Measurements from ENCODE around the gene IGFBP6.

DNA sequence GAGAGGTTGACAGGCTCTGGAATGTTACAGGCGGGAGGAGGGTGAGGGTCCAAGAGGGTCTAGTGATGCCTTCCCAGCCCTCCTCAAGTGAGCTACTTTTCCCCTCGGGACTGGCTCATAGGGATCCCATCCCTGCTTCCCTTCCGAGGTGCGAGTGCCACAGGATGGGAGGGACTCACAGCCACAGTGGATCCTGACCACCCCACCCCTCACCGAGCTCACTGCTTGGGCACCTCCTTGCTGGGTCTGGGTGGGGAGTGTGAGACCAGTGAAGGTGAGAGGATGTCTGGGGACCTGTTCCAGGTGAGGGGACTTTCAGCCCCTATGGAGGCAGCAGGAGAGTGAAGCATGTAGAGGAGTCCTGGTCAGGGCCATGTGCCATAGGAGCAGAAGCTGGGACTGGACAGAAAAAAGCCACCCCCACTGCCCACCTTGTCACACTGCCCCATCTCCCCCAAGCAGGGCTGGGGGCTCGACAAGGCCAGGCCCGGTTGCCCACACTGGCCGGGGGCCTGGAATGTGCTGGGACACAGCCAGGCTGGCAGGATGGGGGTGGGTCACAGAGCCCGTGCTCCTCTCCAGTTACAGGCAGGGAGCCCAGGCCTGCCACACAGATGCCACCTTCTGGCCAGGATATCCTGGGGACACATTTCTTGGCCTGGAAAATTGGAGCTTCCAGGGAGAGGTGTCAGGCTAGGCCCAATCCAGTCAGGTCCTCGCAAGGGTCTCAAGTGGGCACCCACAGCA is 49.3 kb upstream of the IGFBP6 start:
- TF ChIP-seq, protein P1, sequence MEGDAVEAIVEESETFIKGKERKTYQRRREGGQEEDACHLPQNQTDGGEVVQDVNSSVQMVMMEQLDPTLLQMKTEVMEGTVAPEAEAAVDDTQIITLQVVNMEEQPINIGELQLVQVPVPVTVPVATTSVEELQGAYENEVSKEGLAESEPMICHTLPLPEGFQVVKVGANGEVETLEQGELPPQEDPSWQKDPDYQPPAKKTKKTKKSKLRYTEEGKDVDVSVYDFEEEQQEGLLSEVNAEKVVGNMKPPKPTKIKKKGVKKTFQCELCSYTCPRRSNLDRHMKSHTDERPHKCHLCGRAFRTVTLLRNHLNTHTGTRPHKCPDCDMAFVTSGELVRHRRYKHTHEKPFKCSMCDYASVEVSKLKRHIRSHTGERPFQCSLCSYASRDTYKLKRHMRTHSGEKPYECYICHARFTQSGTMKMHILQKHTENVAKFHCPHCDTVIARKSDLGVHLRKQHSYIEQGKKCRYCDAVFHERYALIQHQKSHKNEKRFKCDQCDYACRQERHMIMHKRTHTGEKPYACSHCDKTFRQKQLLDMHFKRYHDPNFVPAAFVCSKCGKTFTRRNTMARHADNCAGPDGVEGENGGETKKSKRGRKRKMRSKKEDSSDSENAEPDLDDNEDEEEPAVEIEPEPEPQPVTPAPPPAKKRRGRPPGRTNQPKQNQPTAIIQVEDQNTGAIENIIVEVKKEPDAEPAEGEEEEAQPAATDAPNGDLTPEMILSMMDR (IDR thresholded peaks at IDR 0.05): no peak
- TF ChIP-seq FOXJ3 (CRISPR knock-in tag; IDR thresholded peaks at IDR 0.05; ENCODE audit: borderline replicate concordance) (no peak), MXD4 (CRISPR knock-in tag; IDR thresholded peaks at IDR 0.05; ENCODE audit: borderline replicate concordance) (no peak), CREB1 (CRISPR knock-in tag; IDR thresholded peaks at IDR 0.05) (no peak)
- TF ChIP-seq, protein P2, sequence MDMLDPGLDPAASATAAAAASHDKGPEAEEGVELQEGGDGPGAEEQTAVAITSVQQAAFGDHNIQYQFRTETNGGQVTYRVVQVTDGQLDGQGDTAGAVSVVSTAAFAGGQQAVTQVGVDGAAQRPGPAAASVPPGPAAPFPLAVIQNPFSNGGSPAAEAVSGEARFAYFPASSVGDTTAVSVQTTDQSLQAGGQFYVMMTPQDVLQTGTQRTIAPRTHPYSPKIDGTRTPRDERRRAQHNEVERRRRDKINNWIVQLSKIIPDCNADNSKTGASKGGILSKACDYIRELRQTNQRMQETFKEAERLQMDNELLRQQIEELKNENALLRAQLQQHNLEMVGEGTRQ (CRISPR knock-in tag; IDR thresholded peaks at IDR 0.05): no peak
- TF ChIP-seq, protein P3, sequence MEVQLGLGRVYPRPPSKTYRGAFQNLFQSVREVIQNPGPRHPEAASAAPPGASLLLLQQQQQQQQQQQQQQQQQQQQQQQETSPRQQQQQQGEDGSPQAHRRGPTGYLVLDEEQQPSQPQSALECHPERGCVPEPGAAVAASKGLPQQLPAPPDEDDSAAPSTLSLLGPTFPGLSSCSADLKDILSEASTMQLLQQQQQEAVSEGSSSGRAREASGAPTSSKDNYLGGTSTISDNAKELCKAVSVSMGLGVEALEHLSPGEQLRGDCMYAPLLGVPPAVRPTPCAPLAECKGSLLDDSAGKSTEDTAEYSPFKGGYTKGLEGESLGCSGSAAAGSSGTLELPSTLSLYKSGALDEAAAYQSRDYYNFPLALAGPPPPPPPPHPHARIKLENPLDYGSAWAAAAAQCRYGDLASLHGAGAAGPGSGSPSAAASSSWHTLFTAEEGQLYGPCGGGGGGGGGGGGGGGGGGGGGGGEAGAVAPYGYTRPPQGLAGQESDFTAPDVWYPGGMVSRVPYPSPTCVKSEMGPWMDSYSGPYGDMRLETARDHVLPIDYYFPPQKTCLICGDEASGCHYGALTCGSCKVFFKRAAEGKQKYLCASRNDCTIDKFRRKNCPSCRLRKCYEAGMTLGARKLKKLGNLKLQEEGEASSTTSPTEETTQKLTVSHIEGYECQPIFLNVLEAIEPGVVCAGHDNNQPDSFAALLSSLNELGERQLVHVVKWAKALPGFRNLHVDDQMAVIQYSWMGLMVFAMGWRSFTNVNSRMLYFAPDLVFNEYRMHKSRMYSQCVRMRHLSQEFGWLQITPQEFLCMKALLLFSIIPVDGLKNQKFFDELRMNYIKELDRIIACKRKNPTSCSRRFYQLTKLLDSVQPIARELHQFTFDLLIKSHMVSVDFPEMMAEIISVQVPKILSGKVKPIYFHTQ (CRISPR knock-in tag; IDR thresholded peaks at IDR 0.05): no peak
- TF ChIP-seq, protein P4, sequence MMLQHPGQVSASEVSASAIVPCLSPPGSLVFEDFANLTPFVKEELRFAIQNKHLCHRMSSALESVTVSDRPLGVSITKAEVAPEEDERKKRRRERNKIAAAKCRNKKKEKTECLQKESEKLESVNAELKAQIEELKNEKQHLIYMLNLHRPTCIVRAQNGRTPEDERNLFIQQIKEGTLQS (CRISPR knock-in tag; conservative IDR thresholded peaks at IDR 0.05): no peak

Data from WTC11 (cell line).